ENCODE measurements around the gene PLCD1.

GRCh38 chr3:37971467-37971866 is 58.0 kb downstream of the PLCD1 start:
- TF ChIP-seq, protein P1, sequence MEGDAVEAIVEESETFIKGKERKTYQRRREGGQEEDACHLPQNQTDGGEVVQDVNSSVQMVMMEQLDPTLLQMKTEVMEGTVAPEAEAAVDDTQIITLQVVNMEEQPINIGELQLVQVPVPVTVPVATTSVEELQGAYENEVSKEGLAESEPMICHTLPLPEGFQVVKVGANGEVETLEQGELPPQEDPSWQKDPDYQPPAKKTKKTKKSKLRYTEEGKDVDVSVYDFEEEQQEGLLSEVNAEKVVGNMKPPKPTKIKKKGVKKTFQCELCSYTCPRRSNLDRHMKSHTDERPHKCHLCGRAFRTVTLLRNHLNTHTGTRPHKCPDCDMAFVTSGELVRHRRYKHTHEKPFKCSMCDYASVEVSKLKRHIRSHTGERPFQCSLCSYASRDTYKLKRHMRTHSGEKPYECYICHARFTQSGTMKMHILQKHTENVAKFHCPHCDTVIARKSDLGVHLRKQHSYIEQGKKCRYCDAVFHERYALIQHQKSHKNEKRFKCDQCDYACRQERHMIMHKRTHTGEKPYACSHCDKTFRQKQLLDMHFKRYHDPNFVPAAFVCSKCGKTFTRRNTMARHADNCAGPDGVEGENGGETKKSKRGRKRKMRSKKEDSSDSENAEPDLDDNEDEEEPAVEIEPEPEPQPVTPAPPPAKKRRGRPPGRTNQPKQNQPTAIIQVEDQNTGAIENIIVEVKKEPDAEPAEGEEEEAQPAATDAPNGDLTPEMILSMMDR (IDR thresholded peaks at IDR 0.05): no peak
- no peak for TF ChIP-seq ZFX (IDR thresholded peaks at IDR 0.05; ENCODE audit: borderline replicate concordance)
